Stimulated activated memory B cell treated with anti-CD40 and anti-IgM and Interleukin-4, amounts not matched to agents 10 μg/mL and 1 μg/mL and 100 μg/mL, for 72 hours (primary cell): ENCODE data around the gene ADARB2.

Experiments used
- ATAC-seq: fragments of 150-1000 bp; cut with Tn5 transposase; 2 replicates; pipeline ENCODE4 v1.10.0; 2021
- H3K27ac Mint-ChIP-seq: one replicate; pipeline ENCODE4 v1.8.0; 2022; ENCODE audit warnings: mild to moderate bottlenecking, mixed read lengths
- H3K27me3 Mint-ChIP-seq: one replicate; pipeline ENCODE4 v1.8.0; 2022; ENCODE audit warnings: mixed read lengths
- H3K36me3 Mint-ChIP-seq: one replicate; pipeline ENCODE4 v1.8.0; 2022; ENCODE audit warnings: mixed read lengths
- H3K4me1 Mint-ChIP-seq: one replicate; pipeline ENCODE4 v1.8.0; 2022; ENCODE audit warnings: mixed read lengths
- H3K4me3 Mint-ChIP-seq: one replicate; pipeline ENCODE4 v1.8.0; 2022; ENCODE audit warnings: mild to moderate bottlenecking, moderate library complexity, mixed read lengths
- H3K9me3 Mint-ChIP-seq: one replicate; pipeline ENCODE4 v1.8.0; 2022; ENCODE audit warnings: mixed read lengths

The ADARB2 gene

GRCh38 chr10:1209355-1209979 lies 527.9 kb downstream of the ADARB2 start:
- H3K4me3 Mint-ChIP-seq: no peak overlapping the region
- H3K4me1 Mint-ChIP-seq: no peaks in the 10 kb centered on the region
- H3K27ac Mint-ChIP-seq: no peak overlapping the region
- H3K36me3 Mint-ChIP-seq: no peaks in the 10 kb centered on the region
- ATAC-seq: peak; percentile 52
- H3K9me3 Mint-ChIP-seq: peaks cover 7% of the 10 kb centered on the region
- peaks cover 29% of the 10 kb centered on the region for H3K27me3 Mint-ChIP-seq

GRCh38 chr10:1208366-1209311 lies 528.7 kb downstream of the ADARB2 start:
- ATAC-seq: no peak
- Mint-ChIP-seq H3K27me3 (peaks cover 29% of the 10 kb centered on the region), H3K4me3 (no peak overlapping the region), H3K4me1 (no peaks in the 10 kb centered on the region), H3K36me3 (no peaks in the 10 kb centered on the region), H3K9me3 (peaks cover 7% of the 10 kb centered on the region), H3K27ac (no peak overlapping the region)

GRCh38 chr10:1206601-1207000 lies 530.7 kb downstream of the ADARB2 start:
- Mint-ChIP-seq H3K36me3 (no peaks in the 10 kb centered on the region), H3K27me3 (peaks cover 29% of the 10 kb centered on the region), H3K4me1 (no peaks in the 10 kb centered on the region), H3K4me3 (no peak overlapping the region), H3K27ac (no peak overlapping the region), H3K9me3 (peaks cover 7% of the 10 kb centered on the region)
- no peak for ATAC-seq

- ATAC-seq: no peak
- no peak overlapping the region for H3K27ac Mint-ChIP-seq
- H3K27me3 Mint-ChIP-seq: peaks cover 29% of the 10 kb centered on the region
- H3K9me3 Mint-ChIP-seq: peaks cover 7% of the 10 kb centered on the region
- no peak overlapping the region for H3K4me3 Mint-ChIP-seq
- H3K4me1 Mint-ChIP-seq: no peaks in the 10 kb centered on the region
- H3K36me3 Mint-ChIP-seq: no peaks in the 10 kb centered on the region
These were observed 531.2 kb downstream of the ADARB2 start for GRCh38 chr10:1206101-1206500.

- H3K27me3 Mint-ChIP-seq: peaks cover 29% of the 10 kb centered on the region
- ATAC-seq: no peak
- peaks cover 7% of the 10 kb centered on the region for H3K9me3 Mint-ChIP-seq
- H3K36me3 Mint-ChIP-seq: no peaks in the 10 kb centered on the region
- H3K27ac Mint-ChIP-seq: no peak overlapping the region
- no peaks in the 10 kb centered on the region for H3K4me1 Mint-ChIP-seq
- H3K4me3 Mint-ChIP-seq: no peak overlapping the region
These were observed 531.8 kb downstream of the ADARB2 start for GRCh38 chr10:1205450-1206030.

- Mint-ChIP-seq H3K27ac (no peak overlapping the region), H3K4me3 (no peak overlapping the region), H3K36me3 (no peaks in the 10 kb centered on the region), H3K27me3 (peaks cover 26% of the 10 kb centered on the region), H3K4me1 (no peaks in the 10 kb centered on the region), H3K9me3 (peaks cover 7% of the 10 kb centered on the region)
- no peak for ATAC-seq
These were observed 532.6 kb downstream of the ADARB2 start for GRCh38 chr10:1204434-1205326.

GRCh38 chr10:1203704-1204103 lies 533.6 kb downstream of the ADARB2 start:
- no peaks in the 10 kb centered on the region for H3K36me3 Mint-ChIP-seq
- H3K27me3 Mint-ChIP-seq: peaks cover 16% of the 10 kb centered on the region
- no peak overlapping the region for H3K27ac Mint-ChIP-seq
- H3K4me3 Mint-ChIP-seq: no peak overlapping the region
- ATAC-seq: no peak
- H3K4me1 Mint-ChIP-seq: no peaks in the 10 kb centered on the region
- H3K9me3 Mint-ChIP-seq: no peaks in the 10 kb centered on the region

- Mint-ChIP-seq H3K36me3 (no peaks in the 10 kb centered on the region), H3K27me3 (peaks cover 13% of the 10 kb centered on the region), H3K4me3 (no peak overlapping the region), H3K4me1 (no peaks in the 10 kb centered on the region), H3K27ac (no peak overlapping the region), H3K9me3 (no peaks in the 10 kb centered on the region)
- no peak for ATAC-seq
These were observed 534.1 kb downstream of the ADARB2 start for GRCh38 chr10:1203216-1203615.

GRCh38 chr10:1202343-1202742 lies 535.0 kb downstream of the ADARB2 start:
- Mint-ChIP-seq H3K27ac (no peak overlapping the region), H3K27me3 (peaks cover 13% of the 10 kb centered on the region), H3K36me3 (no peaks in the 10 kb centered on the region), H3K4me3 (no peak overlapping the region), H3K9me3 (no peaks in the 10 kb centered on the region), H3K4me1 (no peaks in the 10 kb centered on the region)
- ATAC-seq: no peak

GRCh38 chr10:1200866-1201807 lies 536.2 kb downstream of the ADARB2 start:
- H3K36me3 Mint-ChIP-seq: no peaks in the 10 kb centered on the region
- H3K4me1 Mint-ChIP-seq: no peaks in the 10 kb centered on the region
- H3K27me3 Mint-ChIP-seq: peaks cover 4% of the 10 kb centered on the region
- no peak overlapping the region for H3K4me3 Mint-ChIP-seq
- no peak for ATAC-seq
- H3K27ac Mint-ChIP-seq: no peak overlapping the region
- no peaks in the 10 kb centered on the region for H3K9me3 Mint-ChIP-seq

- Mint-ChIP-seq H3K4me1 (no peaks in the 10 kb centered on the region), H3K4me3 (no peak overlapping the region), H3K27ac (no peak overlapping the region), H3K36me3 (no peaks in the 10 kb centered on the region), H3K27me3 (peaks cover 14% of the 10 kb centered on the region), H3K9me3 (no peaks in the 10 kb centered on the region)
- ATAC-seq: peak; percentile 22
These were observed 537.2 kb downstream of the ADARB2 start for GRCh38 chr10:1199897-1200721.

- H3K27me3 Mint-ChIP-seq: peaks cover 22% of the 10 kb centered on the region
- no peak overlapping the region for H3K4me3 Mint-ChIP-seq
- H3K9me3 Mint-ChIP-seq: no peaks in the 10 kb centered on the region
- ATAC-seq: no peak
- H3K36me3 Mint-ChIP-seq: no peaks in the 10 kb centered on the region
- H3K27ac Mint-ChIP-seq: no peak overlapping the region
- H3K4me1 Mint-ChIP-seq: no peaks in the 10 kb centered on the region
These were observed 538.0 kb downstream of the ADARB2 start for GRCh38 chr10:1199345-1199673.

GRCh38 chr10:1198453-1199344 lies 538.6 kb downstream of the ADARB2 start:
- ATAC-seq: no peak
- Mint-ChIP-seq H3K4me1 (no peaks in the 10 kb centered on the region), H3K36me3 (no peaks in the 10 kb centered on the region), H3K4me3 (no peak overlapping the region), H3K9me3 (no peaks in the 10 kb centered on the region), H3K27me3 (peaks cover 25% of the 10 kb centered on the region), H3K27ac (no peak overlapping the region)
